MCF 10A (cell line): ENCODE results near the gene C4orf54. TPM values are rescaled to one million over a fixed set of nuclear protein-coding genes. Genes with fewer than 3 reads are reported as not detected.
A peak's percentile ranks its signal among the peaks of the same experiment; 100 is the strongest.

Experiments used
- BruUV-seq: library from RNA; stranded (reverse); fragments of 400-500 nt; replicated peaks from 2 replicates; lab custom pipeline; 2021; lab: Mats Ljungman, UMichigan
- CTCF ChIA-PET: fragments of 300-600 bp; sonication (Branson Sonifier 250); formaldehyde crosslinking; extraction: SDS; loops from one replicate; lab custom pipeline; 2021; ENCODE audit warnings: antibody characterized with exemption, inconsistent platforms; lab: Yijun Ruan, JAX
- POLR2A ChIA-PET: fragments of 300-600, 350-650 bp; sonication (Branson Sonifier 250); formaldehyde crosslinking; extraction: SDS; loops from one replicate; lab custom pipeline; 2020; ENCODE audit warnings: antibody characterized with exemption, inconsistent platforms; lab: Yijun Ruan, JAX
- DNase-seq: peaks from one replicate; pipeline ENCODE4 v3.0.0-alpha.2; 2018; ENCODE audit not compliant: unreplicated experiment
- H3K27ac Mint-ChIP-seq: one replicate; pipeline ENCODE4 v1.8.0; 2022; ENCODE audit warnings: mild to moderate bottlenecking, low read depth, mixed read lengths; ENCODE audit not compliant: unreplicated experiment
- H3K27me3 Mint-ChIP-seq: one replicate; pipeline ENCODE4 v1.8.0; 2022; ENCODE audit warnings: mixed read lengths; ENCODE audit not compliant: insufficient read depth, unreplicated experiment
- H3K36me3 Mint-ChIP-seq: one replicate; pipeline ENCODE4 v1.8.0; 2022; ENCODE audit warnings: mild to moderate bottlenecking, moderate library complexity, mixed read lengths; ENCODE audit not compliant: insufficient read depth, unreplicated experiment
- H3K4me1 Mint-ChIP-seq: one replicate; pipeline ENCODE4 v1.8.0; 2022; ENCODE audit warnings: mixed read lengths; ENCODE audit not compliant: insufficient read depth, unreplicated experiment
- H3K4me3 Mint-ChIP-seq: one replicate; pipeline ENCODE4 v1.8.0; 2022; ENCODE audit warnings: mild to moderate bottlenecking, moderate library complexity, mixed read lengths; ENCODE audit not compliant: unreplicated experiment
- H3K9me3 Mint-ChIP-seq: one replicate; pipeline ENCODE4 v1.8.0; 2022; ENCODE audit warnings: mixed read lengths; ENCODE audit not compliant: unreplicated experiment
- CTCF ChIP-seq: fragments of 200-600 bp; IDR thresholded peaks from one replicate; pipeline ENCODE4 v1.8.0; 2022; ENCODE audit warnings: antibody characterized with exemption, mild to moderate bottlenecking; ENCODE audit not compliant: unreplicated experiment
- intact Hi-C: fragments of 100-400 bp; cut with micrococcal nuclease; formaldehyde crosslinking; loops from 2 replicates; pipeline ENCODE4 v1.14.1; 2022
- total RNA-seq: library from RNA; stranded (reverse); gene quantifications from 2 replicates; pipeline ENCODE4 v1.2.3, GENCODE V29; 2022

C4orf54 gene
- total RNA-seq, 1 experiment from 2014 or later = not detected

- intact Hi-C loops = loop anchor here (10.0 kb wide), 1 partner anchor 82 kb away; no protein-coding TSS in a partner anchor
- H3K27me3 Mint-ChIP-seq = no peaks in the 10 kb centered on the region
- TF ChIP-seq CTCF = no peak
- no peaks in the 10 kb centered on the region for H3K4me1 Mint-ChIP-seq
- no peaks in the 10 kb centered on the region for H3K36me3 Mint-ChIP-seq
- no peak overlapping the region for H3K27ac Mint-ChIP-seq
- BruUV-seq = no TSS peak
- no peaks in the 10 kb centered on the region for H3K9me3 Mint-ChIP-seq
- ChIA-PET CTCF (interaction anchor here (0.9 to 1.7 kb wide), 2 partner anchors 11 to 195 kb away, joined by 3 to 6 read pairs; no protein-coding TSS in a partner anchor), POLR2A (interaction anchor here (1.2 kb wide), 1 partner anchor 49 kb away, joined by 3 read pairs; the partner anchor contains the start of gene TRMT10A)
- no peak overlapping the region for H3K4me3 Mint-ChIP-seq
- no peak for DNase-seq
Measured at GRCh38 chr4:99612704-99613103, 44.9 kb downstream of the C4orf54 start.

- no peak overlapping the region for H3K4me3 Mint-ChIP-seq
- intact Hi-C loops = loop anchor here (10.0 kb wide), 1 partner anchor 83 kb away; no protein-coding TSS in a partner anchor
- no peaks in the 10 kb centered on the region for H3K36me3 Mint-ChIP-seq
- no TSS peak for BruUV-seq
- POLR2A ChIA-PET = interaction anchor here (1.2 kb wide), 1 partner anchor 49 kb away, joined by 3 read pairs; the partner anchor contains the start of gene TRMT10A
- CTCF ChIA-PET = interaction anchor here (0.9 to 1.7 kb wide), 2 partner anchors 12 to 196 kb away, joined by 3 to 6 read pairs; no protein-coding TSS in a partner anchor
- no peaks in the 10 kb centered on the region for H3K9me3 Mint-ChIP-seq
- no peaks in the 10 kb centered on the region for H3K4me1 Mint-ChIP-seq
- H3K27ac Mint-ChIP-seq = no peak overlapping the region
- H3K27me3 Mint-ChIP-seq = no peaks in the 10 kb centered on the region
- DNase-seq = peak; percentile 22
- TF ChIP-seq CTCF = no peak
Measured at GRCh38 chr4:99612281-99612680, 45.3 kb downstream of the C4orf54 start.

DNA sequence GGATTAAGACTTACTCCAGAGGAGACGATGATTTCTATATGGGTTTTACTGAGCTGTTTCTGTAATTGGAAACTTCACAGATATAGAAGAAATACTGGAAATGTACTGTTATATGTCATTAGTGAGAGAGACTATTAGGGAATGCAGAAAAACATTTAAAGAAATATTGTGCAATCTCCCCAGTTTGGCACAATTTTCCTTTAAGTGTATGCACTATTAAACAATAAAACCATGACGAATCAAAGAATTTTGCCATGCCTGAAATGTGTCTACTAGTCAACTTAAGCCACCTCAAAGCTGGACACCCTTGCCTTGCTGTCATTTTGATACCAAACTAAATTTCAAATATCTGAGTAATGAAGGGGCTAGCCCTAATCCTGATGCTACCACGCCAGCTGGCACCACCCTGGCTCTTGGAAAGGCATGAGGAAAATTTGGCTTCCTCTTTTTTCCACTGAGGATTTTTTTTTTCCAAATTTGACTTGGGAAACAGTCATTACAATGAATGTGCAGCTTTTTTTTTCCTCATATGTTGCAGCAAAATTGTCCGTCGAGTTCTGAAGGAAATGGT, 46.9 kb downstream of the C4orf54 start:
- ChIA-PET CTCF (interaction anchor here (1.1 kb wide), 1 partner anchor 10 kb away, joined by 3 read pairs; no protein-coding TSS in a partner anchor), POLR2A (interaction anchor here (0.6 to 1.2 kb wide), 2 partner anchors 23 to 218 kb away, joined by 3 to 4 read pairs; no protein-coding TSS in a partner anchor)
- TF ChIP-seq CTCF = no peak
- no TSS peak for BruUV-seq
- Mint-ChIP-seq H3K27me3 (no peaks in the 10 kb centered on the region), H3K4me1 (no peaks in the 10 kb centered on the region), H3K4me3 (no peak overlapping the region), H3K36me3 (no peaks in the 10 kb centered on the region), H3K27ac (no peak overlapping the region), H3K9me3 (no peaks in the 10 kb centered on the region)
- DNase-seq = peak; percentile 29
- intact Hi-C loops = loop anchor here (10.0 kb wide), 1 partner anchor 84 kb away; no protein-coding TSS in a partner anchor

DNA sequence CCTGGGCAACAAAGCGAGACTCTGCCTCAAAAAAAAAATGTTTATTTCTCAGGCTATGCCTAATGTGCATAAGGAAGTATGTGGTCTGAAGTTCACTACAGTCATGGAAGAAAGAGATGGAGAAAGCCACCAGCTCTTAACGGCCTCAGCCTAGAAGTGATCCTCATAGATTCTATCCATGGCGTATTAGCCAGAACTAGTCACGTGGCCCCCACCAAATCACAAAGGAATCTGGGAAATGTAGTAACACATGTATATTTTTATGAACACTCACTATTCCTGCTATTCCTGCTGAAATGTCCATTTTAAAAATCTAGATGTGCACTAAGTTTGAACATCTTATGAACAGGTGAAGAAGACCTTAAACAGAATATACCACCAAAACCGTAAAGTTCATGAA, 49.2 kb downstream of the C4orf54 start:
- TF ChIP-seq CTCF = no peak
- CTCF ChIA-PET = interaction anchor here (1.1 kb wide), 1 partner anchor 35 kb away, joined by 4 read pairs; no protein-coding TSS in a partner anchor
- intact Hi-C loops = no loop called here
- Mint-ChIP-seq H3K4me1 (no peaks in the 10 kb centered on the region), H3K4me3 (no peak overlapping the region), H3K9me3 (no peaks in the 10 kb centered on the region), H3K36me3 (no peaks in the 10 kb centered on the region), H3K27me3 (no peaks in the 10 kb centered on the region), H3K27ac (no peak overlapping the region)
- POLR2A ChIA-PET = no interaction called here
- no TSS peak for BruUV-seq
- DNase-seq = no peak
